GM23338 (cell line): ENCODE results near the gene SLC2A4RG. TPM values are rescaled to one million over a fixed set of nuclear protein-coding genes. Genes with fewer than 3 reads are reported as not detected.

Experiments used
- ATAC-seq: fragments of 200-7000 bp; cut with Tn5 transposase; 3 replicates; pipeline ENCODE4 v1.9.1; 2020
- DNase-seq: peaks from one replicate; pipeline ENCODE4 v3.0.0-alpha.2; 2015; ENCODE audit warnings: low spot score
- H2AFZ ChIP-seq: fragments of 200-600 bp; sonication (generic); 2 replicates; pipeline ENCODE4 v1.8.0; 2016; ENCODE audit warnings: antibody characterized with exemption, mild to moderate bottlenecking, moderate library complexity
- H3F3A ChIP-seq: fragments of 200-600 bp; sonication (generic); replicated peaks from 2 replicates; pipeline ENCODE4 v1.8.0; 2017; ENCODE audit warnings: antibody characterized with exemption, mixed run types, low read depth
- H3K27ac ChIP-seq: fragments of 200-600 bp; sonication (generic); 2 replicates; pipeline ENCODE4 v1.6.1; 2016; ENCODE audit warnings: low read depth
- H3K27me3 ChIP-seq: fragments of 200-600 bp; sonication (generic); 2 replicates; pipeline ENCODE4 v1.8.0; 2016; ENCODE audit warnings: mild to moderate bottlenecking, mixed run types, moderate library complexity; ENCODE audit not compliant: insufficient read depth
- H3K36me3 ChIP-seq: fragments of 200-600 bp; sonication (generic); 2 replicates; pipeline ENCODE4 v1.8.0; 2016; ENCODE audit warnings: mild to moderate bottlenecking; ENCODE audit not compliant: insufficient read depth
- H3K4me1 ChIP-seq: fragments of 200-600 bp; sonication (generic); 2 replicates; pipeline ENCODE4 v1.8.0; 2016; ENCODE audit warnings: mild to moderate bottlenecking, moderate library complexity; ENCODE audit not compliant: insufficient read depth
- H3K4me2 ChIP-seq: fragments of 200-600 bp; sonication (generic); 2 replicates; pipeline ENCODE4 v1.7.1; 2017; ENCODE audit warnings: mixed run types
- H3K4me3 ChIP-seq: fragments of 200-600 bp; sonication (generic); 2 replicates; pipeline ENCODE4 v1.6.1; 2016; ENCODE audit warnings: mixed run types
- H3K79me2 ChIP-seq: fragments of 200-600 bp; sonication (generic); replicated peaks from 2 replicates; pipeline ENCODE4 v1.8.0; 2017; ENCODE audit warnings: mild to moderate bottlenecking; ENCODE audit not compliant: insufficient read depth
- H3K9me2 ChIP-seq: fragments of 200-600 bp; sonication (generic); 2 replicates; pipeline ENCODE4 v1.8.0; 2017; ENCODE audit not compliant: insufficient read depth
- H4K20me1 ChIP-seq: fragments of 200-600 bp; sonication (generic); replicated peaks from 2 replicates; pipeline ENCODE4 v1.8.0; 2017; ENCODE audit warnings: mild to moderate bottlenecking; ENCODE audit not compliant: insufficient read depth
- H3K27ac Mint-ChIP-seq: 2 replicates; pipeline ENCODE4 v1.8.0; 2020; ENCODE audit warnings: inconsistent platforms, mild to moderate bottlenecking, moderate library complexity, mixed read lengths
- H3K27me3 Mint-ChIP-seq: 3 replicates; pipeline ENCODE4 v1.8.0; 2022; ENCODE audit warnings: low read depth, mild to moderate bottlenecking, moderate library complexity, mixed read lengths, inconsistent platforms; ENCODE audit not compliant: insufficient read depth, poor library complexity
- H3K36me3 Mint-ChIP-seq: 3 replicates; pipeline ENCODE4 v1.8.0; 2021; ENCODE audit warnings: low read depth, mild to moderate bottlenecking, inconsistent platforms, moderate library complexity, mixed read lengths
- H3K4me1 Mint-ChIP-seq: 3 replicates; pipeline ENCODE4 v1.8.0; 2020; ENCODE audit warnings: mild to moderate bottlenecking, inconsistent platforms, mixed read lengths
- H3K4me3 Mint-ChIP-seq: 3 replicates; pipeline ENCODE4 v1.8.0; 2021; ENCODE audit warnings: moderate library complexity, mild to moderate bottlenecking, inconsistent platforms, mixed read lengths
- H3K9me3 Mint-ChIP-seq: 3 replicates; pipeline ENCODE4 v1.8.0; 2020; ENCODE audit warnings: moderate library complexity, mild to moderate bottlenecking, inconsistent platforms, mixed read lengths
- CREB1 ChIP-seq: fragments of 250-450 bp; sonication (Bioruptor Pico); IDR thresholded peaks from 2 replicates; pipeline ENCODE4 v1.5.0; 2020; ENCODE audit warnings: low read depth, mild to moderate bottlenecking, moderate library complexity
- CTCF ChIP-seq, 2 experiments: fragments of 200-600 bp in 1 of 2; sonication (generic) in 1 of 2; conservative IDR thresholded peaks; 2 replicates each; pipeline versions ENCODE4 v1.5.1 to v1.6.1; 2016 to 2017; ENCODE audit warnings: antibody characterized with exemption in 2 of 2, low read depth in 2 of 2, mild to moderate bottlenecking in 2 of 2, moderate library complexity in 1 of 2
- ETS1 ChIP-seq: IDR thresholded peaks from 2 replicates; pipeline ENCODE4 v1.6.1; 2016; ENCODE audit warnings: antibody characterized with exemption
- EZH2 ChIP-seq: fragments of 200-600 bp; sonication (generic); IDR thresholded peaks from one replicate; pipeline ENCODE4 v1.8.0; 2017; ENCODE audit warnings: antibody characterized with exemption, mild to moderate bottlenecking, low read depth; ENCODE audit not compliant: unreplicated experiment
- EZH2phosphoT487 ChIP-seq: fragments of 200-600 bp; sonication (generic); IDR thresholded peaks from one replicate; pipeline ENCODE4 v1.8.1; 2018; ENCODE audit warnings: antibody characterized with exemption; ENCODE audit not compliant: unreplicated experiment
- JUNB ChIP-seq: IDR thresholded peaks from one replicate; pipeline ENCODE4 v1.6.1; 2016; ENCODE audit warnings: antibody characterized with exemption; ENCODE audit not compliant: unreplicated experiment
- NANOG ChIP-seq: IDR thresholded peaks from 2 replicates; pipeline ENCODE4 v1.6.1; 2016; ENCODE audit warnings: antibody characterized with exemption, borderline replicate concordance
- POLR2AphosphoS5 ChIP-seq: IDR thresholded peaks from 2 replicates; pipeline ENCODE4 v1.6.1; 2016; ENCODE audit warnings: antibody characterized with exemption, low read depth
- REST ChIP-seq: IDR thresholded peaks from one replicate; pipeline ENCODE4 v1.6.1; 2018; ENCODE audit warnings: antibody characterized with exemption; ENCODE audit not compliant: unreplicated experiment
- STAT1 ChIP-seq: IDR thresholded peaks from one replicate; pipeline ENCODE4 v1.6.1; 2016; ENCODE audit warnings: antibody characterized with exemption; ENCODE audit not compliant: unreplicated experiment
- ZNF114 ChIP-seq: fragments of 250-450 bp; sonication (Bioruptor Pico); IDR thresholded peaks from 2 replicates; pipeline ENCODE4 v1.5.0; 2020; ENCODE audit warnings: mild to moderate bottlenecking, moderate library complexity
- ZNF331 ChIP-seq: fragments of 250-450 bp; sonication (Bioruptor Pico); IDR thresholded peaks from 2 replicates; pipeline ENCODE4 v1.5.0; 2020; ENCODE audit warnings: low read depth, mild to moderate bottlenecking, moderate library complexity
- polyA plus RNA-seq: library from polyadenylated mRNA; unstranded; fragments of >200 nt; fragmentation: Nextera tagmentation; extraction: Ambion mirVana; gene quantifications from 2 replicates; pipeline ENCODE4 v1.2.1, GENCODE V29; 2016
- total RNA-seq: library from RNA; depleted of rRNA; stranded (reverse); fragments of >200 nt; shearing (Covaris generic); gene quantifications from 2 replicates; pipeline ENCODE4 v1.2.3, GENCODE V29; 2014

Gene SLC2A4RG
- total and polyA plus RNA-seq, 2 experiments from 2014 or later: 22.8 to 42.0 TPM

DNA sequence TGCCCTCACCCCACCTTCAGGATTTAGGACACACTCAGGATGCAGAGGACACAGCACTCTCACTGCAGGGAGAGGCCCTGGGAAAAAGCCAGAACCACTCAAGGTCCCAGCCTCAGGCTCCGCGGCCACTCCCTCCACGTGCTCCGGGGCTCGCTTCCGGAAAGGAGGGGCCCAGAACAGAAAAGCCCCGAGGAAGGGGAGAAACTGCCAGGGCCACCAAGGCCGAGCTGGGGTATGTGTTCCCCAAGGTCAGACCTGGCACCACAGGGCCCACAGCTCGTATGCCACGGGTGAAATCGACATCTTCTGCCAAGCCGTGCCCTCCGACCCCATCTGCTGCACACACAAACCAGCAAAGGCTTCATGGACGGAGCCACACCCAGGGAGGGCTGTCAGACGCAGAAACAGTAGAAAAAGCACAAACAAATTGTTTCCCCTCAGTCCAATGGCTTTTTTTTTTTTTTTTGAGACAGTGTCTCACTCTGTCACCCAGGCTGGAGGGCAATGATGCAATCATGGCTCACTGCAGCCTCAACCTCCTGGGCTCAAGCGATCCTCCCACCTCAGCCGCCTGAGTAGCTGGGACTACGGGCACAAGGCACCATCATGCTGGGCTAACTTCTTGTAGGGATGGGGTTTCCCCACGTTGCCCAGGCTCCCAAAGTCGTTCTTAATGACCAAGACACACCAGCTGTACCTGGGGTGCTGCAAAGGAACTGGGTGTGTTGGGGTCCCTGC lies 33.4 kb downstream of the SLC2A4RG start:
- Histone ChIP-seq H3K4me1 (peaks cover 5% of the 10 kb centered on the region; the same call in 1 of the 2 replicates), H2AFZ (no peak overlapping the region), H3K36me3 (no peaks in the 10 kb centered on the region), H3K27me3 (no peaks in the 10 kb centered on the region), H3K9me2 (no peaks in the 10 kb centered on the region), H3K4me2 (no peak overlapping the region), H4K20me1 (no peaks in the 10 kb centered on the region; the same call in 1 of the 2 replicates), H3F3A (peaks cover 19% of the 10 kb centered on the region; the same call in 1 of the 2 replicates), H3K27ac (no peak overlapping the region), H3K4me3 (no peak overlapping the region), H3K79me2 (peaks cover 17% of the 10 kb centered on the region)
- TF ChIP-seq CTCF (conservative IDR thresholded peaks at IDR 0.05; ENCODE audit: low read depth in 2 of 2): no peak
- Mint-ChIP-seq H3K4me3 (no peak overlapping the region), H3K4me1 (peaks cover 16% of the 10 kb centered on the region), H3K27me3 (peaks cover 16% of the 10 kb centered on the region), H3K36me3 (peaks cover 8% of the 10 kb centered on the region; the same call in 1 of the 3 replicates), H3K27ac (no peak overlapping the region), H3K9me3 (no peaks in the 10 kb centered on the region; the same call in 2 of the 3 replicates)
- ATAC-seq (no peak), DNase-seq (no peak)

DNA sequence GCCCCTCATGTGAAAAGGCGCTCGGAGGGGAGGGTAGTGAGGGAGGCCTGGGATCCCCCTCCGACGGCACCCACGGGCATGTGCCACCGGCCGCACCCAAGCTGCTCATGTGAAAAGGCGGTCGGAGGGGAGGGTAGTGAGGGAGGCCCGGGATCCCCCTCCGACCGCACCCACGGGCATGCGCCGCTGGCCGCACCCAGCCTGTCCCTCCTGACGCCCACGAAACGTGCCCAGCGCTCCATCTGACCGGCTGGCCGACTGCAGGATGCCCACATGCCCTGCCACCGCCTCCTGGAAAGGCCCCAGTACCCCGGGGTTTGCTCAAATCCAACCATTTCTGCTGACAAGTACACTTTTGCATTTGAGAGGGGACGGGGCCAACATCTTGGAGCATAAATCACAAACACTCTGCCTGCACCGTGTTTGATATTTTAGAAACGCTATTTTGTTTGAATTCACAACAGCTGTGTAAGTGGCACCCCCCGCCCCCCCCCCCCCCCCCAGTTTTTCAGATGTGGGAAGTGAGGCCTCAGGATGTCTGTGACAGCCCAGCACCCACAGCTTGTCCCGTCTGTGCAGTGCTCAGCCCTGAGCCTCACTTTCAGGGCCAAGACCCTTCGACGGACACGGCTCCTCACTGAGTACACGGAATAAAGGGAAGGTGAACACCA lies 34.1 kb downstream of the SLC2A4RG start:
- no peak overlapping the region for H2AFZ ChIP-seq
- H3K9me2 ChIP-seq: no peaks in the 10 kb centered on the region
- Mint-ChIP-seq H3K4me1 (peaks cover 16% of the 10 kb centered on the region), H3K4me3 (no peak overlapping the region), H3K27me3 (peaks cover 16% of the 10 kb centered on the region), H3K9me3 (no peaks in the 10 kb centered on the region; the same call in 2 of the 3 replicates), H3K27ac (no peak overlapping the region), H3K36me3 (peaks cover 6% of the 10 kb centered on the region; the same call in 1 of the 3 replicates)
- no peaks in the 10 kb centered on the region for H3K27me3 ChIP-seq
- H3K27ac ChIP-seq: no peak overlapping the region
- H4K20me1 ChIP-seq: no peaks in the 10 kb centered on the region; the same call in 1 of the 2 replicates
- no peak for ATAC-seq
- no peak for DNase-seq
- H3K4me2 ChIP-seq: no peak overlapping the region
- H3K4me1 ChIP-seq: peaks cover 5% of the 10 kb centered on the region; the same call in 1 of the 2 replicates
- H3K4me3 ChIP-seq: no peak overlapping the region
- H3F3A ChIP-seq: peaks cover 18% of the 10 kb centered on the region; the same call in 1 of the 2 replicates
- no peaks in the 10 kb centered on the region for H3K36me3 ChIP-seq
- H3K79me2 ChIP-seq: peaks cover 17% of the 10 kb centered on the region
- TF ChIP-seq CREB1 (no peak), REST (no peak), EZH2phosphoT487 (no peak), CTCF (conservative IDR thresholded peaks at IDR 0.05; ENCODE audit: low read depth in 2 of 2) (no peak), ETS1 (no peak), STAT1 (no peak), ZNF331 (CRISPR knock-in tag) (no peak), NANOG (no peak), ZNF114 (CRISPR knock-in tag) (no peak), EZH2 (no peak), JUNB (no peak), POLR2AphosphoS5 (no peak)
